ENCODE data around the gene PRKD1.
A peak's percentile ranks its signal among the peaks of the same experiment; 100 is the strongest.

GRCh38 chr14:29927376-29928116 lies at the start of gene PRKD1:
- no peak for TF ChIP-seq POLR2A (IDR thresholded peaks at IDR 0.05)
- TF ChIP-seq CTCF (IDR thresholded peaks at IDR 0.05): peak in 1 of 3 experiments; percentile 21
